ENCODE results near the gene HHLA2.

DNA sequence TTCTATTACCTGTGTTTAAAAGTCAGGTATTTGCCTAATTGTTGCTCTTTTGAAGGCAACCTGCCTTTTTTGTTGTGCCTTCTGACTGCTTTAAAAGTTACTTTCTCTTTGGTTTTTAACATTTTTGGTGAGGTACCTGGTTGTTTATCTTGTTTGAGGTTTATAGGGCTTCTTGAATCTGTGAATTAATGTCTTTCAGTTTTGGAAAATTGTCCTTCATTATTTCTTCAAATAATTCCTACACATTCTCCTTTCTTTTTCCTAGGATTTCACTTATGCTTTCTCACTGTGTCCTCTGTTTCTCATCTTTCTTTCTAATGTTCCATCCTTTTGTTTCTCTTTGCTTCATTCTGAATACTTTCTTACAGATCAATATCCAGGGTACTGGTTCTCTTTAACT is 30.8 kb downstream of the HHLA2 start:
- TF ChIP-seq EZH2 (IDR thresholded peaks at IDR 0.05) (no peak), POLR2AphosphoS5 (IDR thresholded peaks at IDR 0.05; ENCODE audit: borderline replicate concordance, low read depth, low read length) (no peak)

All from SK-N-MC (cell line).